Endothelial cell of umbilical vein (primary cell): ENCODE measurements around the gene SLC44A4. TPM values are rescaled to one million over a fixed set of nuclear protein-coding genes. Genes with fewer than 3 reads are reported as not detected.

Experiments used
- BruUV-seq: library from RNA; stranded (reverse); fragments of 400-500 nt; replicated peaks from 2 replicates; lab custom pipeline; 2021; lab: Mats Ljungman, UMichigan
- CTCF ChIA-PET: fragments of 300-600, 350-600 bp; sonication (Branson Sonifier 250); formaldehyde crosslinking; loops from one replicate; lab custom pipeline; 2021; ENCODE audit warnings: antibody characterized with exemption, inconsistent platforms; lab: Charles Lee
- POLR2A ChIA-PET: fragments of 300-600, 350-600 bp; sonication (Branson Sonifier 250); formaldehyde crosslinking; loops from one replicate; lab custom pipeline; 2021; ENCODE audit warnings: antibody characterized with exemption, inconsistent platforms; lab: Charles Lee
- DNase-seq: peaks from one replicate; pipeline ENCODE4 v3.0.0-alpha.2; 2011; ENCODE audit warnings: low read depth, low spot score
- FAIRE-seq: peaks from 2 replicates; lab custom pipeline; 2011; peaks lifted over from hg19 to GRCh38; lab: Jason Lieb, UNC
- H2AFZ ChIP-seq: 2 replicates; pipeline ENCODE4 v1.6.0; 2012; ENCODE audit warnings: low read depth, low read length, control low read depth, inconsistent platforms
- H3K27ac ChIP-seq: 2 replicates; pipeline ENCODE4 v1.5.1; 2011; ENCODE audit warnings: low read depth, mild to moderate bottlenecking, control low read depth, low read length, moderate library complexity; ENCODE audit not compliant: insufficient read depth
- H3K27me3 ChIP-seq, 2 experiments: 2 replicates each; pipeline versions ENCODE4 v1.6.0 to v1.6.1; 2011; ENCODE audit warnings: low read length in 2 of 2, mixed read lengths in 1 of 2; ENCODE audit not compliant: control insufficient read depth in 2 of 2, insufficient read depth in 2 of 2
- H3K36me3 ChIP-seq, 2 experiments: 2 replicates in 1 of 2; 3 replicates in 1 of 2; pipeline ENCODE4 v1.5.1; 2011; ENCODE audit warnings: low read length in 2 of 2, mild to moderate bottlenecking in 1 of 2, moderate library complexity in 1 of 2; ENCODE audit not compliant: control insufficient read depth in 2 of 2, insufficient read depth in 2 of 2; ENCODE audit errors: extremely low read depth in 1 of 2
- H3K4me1 ChIP-seq: 3 replicates; pipeline ENCODE4 v1.5.1; 2011; ENCODE audit warnings: mild to moderate bottlenecking, low read length; ENCODE audit not compliant: control insufficient read depth, insufficient read depth; ENCODE audit errors: extremely low read depth
- H3K4me2 ChIP-seq: 2 replicates; pipeline ENCODE4 v1.6.1; 2011; ENCODE audit warnings: low read length, control low read depth, mixed read lengths; ENCODE audit not compliant: insufficient read depth
- H3K4me3 ChIP-seq, 3 experiments: fragments of 200-600 bp in 1 of 3; sonication (generic), shearing (Covaris generic) in 1 of 3; replicated peaks in 1 of 3; 2 replicates each; pipeline ENCODE4 v1.5.1; 2011 to 2016; ENCODE audit warnings: control low read depth in 3 of 3, low read length in 3 of 3, mild to moderate bottlenecking in 2 of 3, inconsistent platforms in 1 of 3, low read depth in 1 of 3, moderate library complexity in 1 of 3; ENCODE audit not compliant: insufficient read depth in 1 of 3
- H3K79me2 ChIP-seq: 2 replicates; pipeline ENCODE4 v1.6.0; 2012; ENCODE audit warnings: low read length, inconsistent platforms; ENCODE audit not compliant: control insufficient read depth, insufficient read depth
- H3K9ac ChIP-seq: replicated peaks from 2 replicates; pipeline ENCODE3; 2011; ENCODE audit warnings: low read length, control low read depth; ENCODE audit not compliant: insufficient read depth; ENCODE audit errors: extremely low read depth
- H3K9me1 ChIP-seq: replicated peaks from 3 replicates; pipeline ENCODE4 v1.6.0; 2011; ENCODE audit warnings: mild to moderate bottlenecking, low read length; ENCODE audit not compliant: control insufficient read depth, insufficient read depth; ENCODE audit errors: extremely low read depth
- H3K9me3 ChIP-seq: replicated peaks from 2 replicates; pipeline ENCODE4 v1.5.1; 2012; ENCODE audit warnings: low read length, inconsistent platforms; ENCODE audit not compliant: control insufficient read depth, insufficient read depth
- H4K20me1 ChIP-seq: replicated peaks from 2 replicates; pipeline ENCODE3; 2011; ENCODE audit warnings: mild to moderate bottlenecking, low read length; ENCODE audit not compliant: control insufficient read depth, insufficient read depth; ENCODE audit errors: extremely low read depth
- EZH2 ChIP-seq: IDR thresholded peaks from 2 replicates; pipeline ENCODE4 v1.6.1; 2012; ENCODE audit warnings: borderline replicate concordance, low read depth, mild to moderate bottlenecking, moderate library complexity, low read length, inconsistent platforms; ENCODE audit not compliant: severe bottlenecking
- FOS ChIP-seq: IDR thresholded peaks from 2 replicates; pipeline ENCODE4 v1.6.1; 2011; ENCODE audit warnings: mild to moderate bottlenecking, low read length, moderate library complexity, borderline replicate concordance; ENCODE audit not compliant: insufficient read depth
- GATA2 ChIP-seq: IDR thresholded peaks from 2 replicates; pipeline ENCODE4 v1.7.0; 2011; ENCODE audit warnings: low read depth, mild to moderate bottlenecking, moderate library complexity, mixed read lengths, low read length; ENCODE audit not compliant: insufficient read length, insufficient read depth
- JUN ChIP-seq: IDR thresholded peaks from 2 replicates; pipeline ENCODE4 v1.6.1; 2011; ENCODE audit warnings: borderline replicate concordance, low read depth; ENCODE audit not compliant: insufficient read length, insufficient read depth
- MYC ChIP-seq: IDR thresholded peaks from one replicate; pipeline ENCODE4 v1.6.1; 2011; ENCODE audit warnings: mild to moderate bottlenecking, low read depth, low read length
- POLR2A ChIP-seq: IDR thresholded peaks from 2 replicates; pipeline ENCODE4 v1.6.1; 2012; ENCODE audit warnings: low read depth, mild to moderate bottlenecking, control low read depth, low read length
- POLR2AphosphoS5 ChIP-seq: IDR thresholded peaks from 2 replicates; pipeline ENCODE4 v1.6.1; 2012; ENCODE audit warnings: low read depth, mild to moderate bottlenecking, control low read depth, low read length, moderate library complexity; ENCODE audit not compliant: insufficient read depth
- dilution Hi-C: fragments of 300-500 bp; cut with MboI; formaldehyde crosslinking; loops from one replicate; pipeline ENCODE4 v1.15.0; 2019; ENCODE audit warnings: low sequenced_read_pairs; ENCODE audit not compliant: extremely low pct_ligation_motif_present
- intact Hi-C: fragments of 100-400 bp; cut with micrococcal nuclease; formaldehyde crosslinking; loops from one replicate; pipeline ENCODE4 v1.10.0; 2022
- polyA plus RNA-seq, 4 experiments: library from polyadenylated mRNA; depleted of rRNA in 3 of 4; stranded (reverse) in 3 of 4; unstranded in 1 of 4; fragments of >200 nt; gene quantifications; 2 replicates each; pipeline versions ENCODE4 v1.2.1 to v1.2.3, GENCODE V29; 2011 to 2012; ENCODE audit warnings: missing spikeins in 1 of 4
- total RNA-seq: library from RNA; stranded (reverse); gene quantifications from 2 replicates; pipeline ENCODE4 v1.2.3, GENCODE V29; 2021
- TF ChIP-seq, protein P1 (sequence below), 2 donors: IDR thresholded peaks; 1 replicate in 1 of 2; 2 replicates in 1 of 2; pipeline ENCODE4 v1.5.1; 2011; ENCODE audit warnings: low read length in 2 of 2, mild to moderate bottlenecking in 2 of 2, moderate library complexity in 2 of 2, control low read depth in 1 of 2, inconsistent platforms in 1 of 2, low read depth in 1 of 2; ENCODE audit not compliant: insufficient read depth in 1 of 2; ENCODE audit errors: extremely low read depth in 1 of 2
- TF ChIP-seq, protein P2 (sequence below): IDR thresholded peaks from 2 replicates; pipeline ENCODE4 v1.6.1; 2011; ENCODE audit not compliant: insufficient read depth, insufficient read length

The SLC44A4 gene
- total and polyA plus RNA-seq, 2 donors (not counting 3 experiments of a cell fraction or from before 2014, with no cell fraction given): 0.84 to 1.1 TPM

DNA sequence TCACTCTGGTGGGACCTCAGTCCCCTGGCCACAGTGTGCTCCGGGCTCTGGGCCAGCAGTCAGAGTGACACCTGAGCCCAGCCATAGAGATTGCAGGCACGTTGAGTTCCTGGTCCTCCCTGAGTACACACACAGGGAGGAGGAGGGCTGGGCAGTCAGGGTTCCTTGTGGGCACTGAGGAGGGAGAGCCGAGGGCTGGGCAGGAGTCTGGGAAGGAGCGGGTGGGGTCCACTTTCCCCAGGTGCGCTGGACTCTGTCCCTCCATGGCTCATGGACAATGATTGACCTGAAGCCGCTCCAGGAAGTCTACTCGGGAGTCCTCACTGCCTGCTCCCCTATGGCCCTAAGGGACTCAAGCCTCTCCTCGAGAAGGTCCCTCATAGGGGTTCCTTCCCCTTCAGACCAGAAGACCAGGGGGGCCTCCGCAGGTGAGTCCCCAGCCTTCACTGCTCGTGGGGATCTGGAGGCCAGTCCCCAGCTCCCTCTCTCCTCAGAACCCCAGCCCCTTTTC is 1.1 kb downstream of the SLC44A4 start:
- Histone ChIP-seq H3K27me3 (no peaks in the 10 kb centered on the region), H3K79me2 (no peaks in the 10 kb centered on the region), H4K20me1 (no peaks in the 10 kb centered on the region), H3K9me3 (no peaks in the 10 kb centered on the region), H3K9ac (no peak overlapping the region), H3K9me1 (no peaks in the 10 kb centered on the region), H3K36me3 (peaks cover 0 to 24% of the 10 kb centered on the region in 2 experiments), H2AFZ (no peak overlapping the region), H3K27ac (no peak overlapping the region), H3K4me1 (peaks cover 6% of the 10 kb centered on the region), H3K4me3 (no peak overlapping the region), H3K4me2 (no peak overlapping the region)
- intact Hi-C loops: no loop called here
- ChIA-PET CTCF (interaction anchor here (1.1 to 1.4 kb wide), 2 partner anchors 11 to 13 kb away, joined by 4 read pairs; no protein-coding TSS in a partner anchor), POLR2A (no interaction called here)
- DNase-seq: no peak
- no TSS peak for BruUV-seq
- dilution Hi-C loops: no loop called here
- TF ChIP-seq, protein P1, sequence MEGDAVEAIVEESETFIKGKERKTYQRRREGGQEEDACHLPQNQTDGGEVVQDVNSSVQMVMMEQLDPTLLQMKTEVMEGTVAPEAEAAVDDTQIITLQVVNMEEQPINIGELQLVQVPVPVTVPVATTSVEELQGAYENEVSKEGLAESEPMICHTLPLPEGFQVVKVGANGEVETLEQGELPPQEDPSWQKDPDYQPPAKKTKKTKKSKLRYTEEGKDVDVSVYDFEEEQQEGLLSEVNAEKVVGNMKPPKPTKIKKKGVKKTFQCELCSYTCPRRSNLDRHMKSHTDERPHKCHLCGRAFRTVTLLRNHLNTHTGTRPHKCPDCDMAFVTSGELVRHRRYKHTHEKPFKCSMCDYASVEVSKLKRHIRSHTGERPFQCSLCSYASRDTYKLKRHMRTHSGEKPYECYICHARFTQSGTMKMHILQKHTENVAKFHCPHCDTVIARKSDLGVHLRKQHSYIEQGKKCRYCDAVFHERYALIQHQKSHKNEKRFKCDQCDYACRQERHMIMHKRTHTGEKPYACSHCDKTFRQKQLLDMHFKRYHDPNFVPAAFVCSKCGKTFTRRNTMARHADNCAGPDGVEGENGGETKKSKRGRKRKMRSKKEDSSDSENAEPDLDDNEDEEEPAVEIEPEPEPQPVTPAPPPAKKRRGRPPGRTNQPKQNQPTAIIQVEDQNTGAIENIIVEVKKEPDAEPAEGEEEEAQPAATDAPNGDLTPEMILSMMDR (IDR thresholded peaks at IDR 0.05; ENCODE audit: extremely low read depth in 1 of 2, insufficient read depth in 1 of 2, low read depth in 1 of 2, low read length in 2 of 2): no peak
- TF ChIP-seq POLR2AphosphoS5: no peak
- TF ChIP-seq, protein P2, sequence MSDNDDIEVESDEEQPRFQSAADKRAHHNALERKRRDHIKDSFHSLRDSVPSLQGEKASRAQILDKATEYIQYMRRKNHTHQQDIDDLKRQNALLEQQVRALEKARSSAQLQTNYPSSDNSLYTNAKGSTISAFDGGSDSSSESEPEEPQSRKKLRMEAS: no peak
- TF ChIP-seq POLR2A: no peak
- no peak for TF ChIP-seq FOS
- no peak for TF ChIP-seq JUN
- TF ChIP-seq GATA2: no peak
- no peak for TF ChIP-seq MYC
- no peak for TF ChIP-seq EZH2
- no peak for FAIRE-seq
